ENCODE data around the gene AMZ1. TPM values are rescaled to one million over a fixed set of nuclear protein-coding genes. Genes with fewer than 3 reads are reported as not detected.

The AMZ1 gene
- total RNA-seq, 3 donors from 2014 or later (not counting 1 experiment from before 2014, with no cell fraction given), result 0.07 to 1.2 (median 0.27) TPM

DNA sequence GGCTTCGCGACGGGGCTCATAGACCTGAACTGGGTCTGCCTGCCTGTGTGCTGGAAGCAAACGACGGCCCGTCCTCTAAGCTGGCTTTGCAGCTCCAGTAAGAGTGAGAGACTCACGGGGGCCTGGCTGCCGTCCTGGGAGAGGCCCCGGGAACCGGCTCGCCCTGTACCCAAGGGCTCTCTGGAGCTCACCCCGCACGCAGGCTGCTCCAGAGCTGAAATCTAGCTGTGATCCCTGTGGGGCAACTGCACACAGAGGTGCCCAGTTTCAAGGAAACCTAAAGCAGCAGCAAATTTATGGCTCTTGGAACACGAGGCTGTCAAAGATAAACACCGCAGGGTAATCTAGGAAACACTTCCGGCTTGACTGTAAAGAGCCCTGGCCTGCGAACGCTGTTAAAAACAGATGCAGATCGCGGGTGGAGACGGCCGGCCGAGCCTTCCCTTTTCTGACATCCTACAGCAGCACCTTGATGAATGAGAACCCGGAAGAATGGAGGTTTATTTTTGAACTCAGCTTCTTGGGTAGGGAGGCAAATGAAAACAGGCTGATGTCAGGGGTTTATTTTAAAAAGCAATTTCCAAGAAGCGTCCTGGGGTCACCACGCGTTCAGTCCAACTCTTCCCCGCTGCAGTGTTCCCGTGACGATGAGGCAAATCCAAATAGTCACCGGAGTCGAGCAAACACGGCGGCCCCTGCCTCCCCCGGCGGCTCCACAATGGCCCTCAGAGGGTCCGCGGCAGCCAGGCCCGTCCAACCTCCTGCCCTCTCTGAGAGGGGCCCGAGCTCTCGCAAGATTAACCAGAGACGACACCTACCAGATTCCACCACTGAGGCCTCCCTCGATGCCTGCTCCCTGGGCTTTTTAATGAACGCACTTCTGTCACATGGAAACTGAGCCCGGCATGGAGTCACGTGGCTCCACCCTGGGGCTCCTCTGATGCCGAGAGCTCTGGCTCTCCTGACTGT, 29.6 kb downstream of the AMZ1 start:
- H3K36me3 ChIP-seq (ENCODE audit: control insufficient read depth, insufficient read depth, low read length), result no peaks in the 10 kb centered on the region
- H3K9me3 Mint-ChIP-seq, result no peaks in the 10 kb centered on the region
- no peak overlapping the region for H3K4me3 ChIP-seq (ENCODE audit: low read length)
- TF ChIP-seq, protein P1, sequence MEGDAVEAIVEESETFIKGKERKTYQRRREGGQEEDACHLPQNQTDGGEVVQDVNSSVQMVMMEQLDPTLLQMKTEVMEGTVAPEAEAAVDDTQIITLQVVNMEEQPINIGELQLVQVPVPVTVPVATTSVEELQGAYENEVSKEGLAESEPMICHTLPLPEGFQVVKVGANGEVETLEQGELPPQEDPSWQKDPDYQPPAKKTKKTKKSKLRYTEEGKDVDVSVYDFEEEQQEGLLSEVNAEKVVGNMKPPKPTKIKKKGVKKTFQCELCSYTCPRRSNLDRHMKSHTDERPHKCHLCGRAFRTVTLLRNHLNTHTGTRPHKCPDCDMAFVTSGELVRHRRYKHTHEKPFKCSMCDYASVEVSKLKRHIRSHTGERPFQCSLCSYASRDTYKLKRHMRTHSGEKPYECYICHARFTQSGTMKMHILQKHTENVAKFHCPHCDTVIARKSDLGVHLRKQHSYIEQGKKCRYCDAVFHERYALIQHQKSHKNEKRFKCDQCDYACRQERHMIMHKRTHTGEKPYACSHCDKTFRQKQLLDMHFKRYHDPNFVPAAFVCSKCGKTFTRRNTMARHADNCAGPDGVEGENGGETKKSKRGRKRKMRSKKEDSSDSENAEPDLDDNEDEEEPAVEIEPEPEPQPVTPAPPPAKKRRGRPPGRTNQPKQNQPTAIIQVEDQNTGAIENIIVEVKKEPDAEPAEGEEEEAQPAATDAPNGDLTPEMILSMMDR (IDR thresholded peaks at IDR 0.05), result no peak
- 41% methylated on average over 47 of the region's 47 CpGs for WGBS (ENCODE audit: insufficient coverage)
- intact Hi-C loops (cut with micrococcal nuclease), result no loop called here
- H3K27ac ChIP-seq (ENCODE audit: low read length), result no peak overlapping the region
- peaks cover 24 to 55% of the 10 kb centered on the region in 2 donors for H3K4me1 Mint-ChIP-seq
- peak overlapping the region in 1 of 2 donors; percentile 28 for H3K27ac Mint-ChIP-seq
- ATAC-seq (no peak), DNase-seq (peak in 1 of 2 donors; percentile 58)
- peak overlapping the region; percentile 31 for H3K4me3 Mint-ChIP-seq
- H3K4me1 ChIP-seq (ENCODE audit: control insufficient read depth, insufficient read depth, low read length), result peaks cover 62% of the 10 kb centered on the region
- H3K9me3 ChIP-seq (ENCODE audit: control insufficient read depth, insufficient read depth, low read length), result no peaks in the 10 kb centered on the region
- H3K27me3 Mint-ChIP-seq (ENCODE audit: low read depth in 2 of 2), result peaks cover 56 to 59% of the 10 kb centered on the region in 2 donors
- H3K36me3 Mint-ChIP-seq, result no peaks in the 10 kb centered on the region
- peaks cover 13% of the 10 kb centered on the region for H3K27me3 ChIP-seq (ENCODE audit: control insufficient read depth, insufficient read depth, low read length)

- H3K27ac ChIP-seq (ENCODE audit: low read length), result no peak overlapping the region
- H3K4me1 ChIP-seq (ENCODE audit: control insufficient read depth, insufficient read depth, low read length), result peaks cover 62% of the 10 kb centered on the region
- no peak for DNase-seq
- H3K27me3 ChIP-seq (ENCODE audit: control insufficient read depth, insufficient read depth, low read length), result peaks cover 10% of the 10 kb centered on the region
- H3K9me3 ChIP-seq (ENCODE audit: control insufficient read depth, insufficient read depth, low read length), result no peaks in the 10 kb centered on the region
- Mint-ChIP-seq H3K9me3 (no peaks in the 10 kb centered on the region), H3K4me3 (no peak overlapping the region), H3K36me3 (no peaks in the 10 kb centered on the region), H3K4me1 (peaks cover 24 to 55% of the 10 kb centered on the region in 2 donors), H3K27ac (peak overlapping the region in 1 of 2 donors; percentile 28), H3K27me3 (ENCODE audit: low read depth in 2 of 2) (peaks cover 52% of the 10 kb centered on the region in 2 donors)
- 79% methylated on average over 34 of the region's 34 CpGs for WGBS (ENCODE audit: insufficient coverage)
- ATAC-seq, result no peak
- no peaks in the 10 kb centered on the region for H3K36me3 ChIP-seq (ENCODE audit: control insufficient read depth, insufficient read depth, low read length)
- TF ChIP-seq, protein P1 (IDR thresholded peaks at IDR 0.05), result no peak
- intact Hi-C loops (cut with micrococcal nuclease), result no loop called here
- no peak overlapping the region for H3K4me3 ChIP-seq (ENCODE audit: low read length)
These were observed 30.4 kb downstream of the AMZ1 start for GRCh38 chr7:2718296-2718965.

DNA sequence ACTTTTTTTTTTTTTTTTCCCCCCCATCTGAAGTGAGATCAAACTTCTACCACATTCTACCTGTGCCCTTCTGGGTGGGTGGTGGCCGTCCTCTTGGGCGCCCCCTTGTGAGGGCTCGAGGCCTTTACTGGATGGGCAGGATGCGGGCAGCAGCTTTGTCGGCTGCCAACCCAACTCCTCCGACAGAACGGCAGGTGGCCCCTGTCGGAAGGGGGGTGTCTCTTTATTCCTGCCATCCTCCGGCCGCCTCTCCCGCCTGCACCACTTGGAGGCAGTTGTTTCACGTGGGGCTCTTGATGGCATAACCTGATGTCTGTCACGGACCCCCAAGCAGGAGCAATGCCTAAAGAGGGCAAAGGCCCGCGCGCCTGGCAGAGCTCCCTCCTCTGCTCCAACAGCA, 31.0 kb downstream of the AMZ1 start:
- peaks cover 24 to 49% of the 10 kb centered on the region in 2 donors for H3K4me1 Mint-ChIP-seq
- Histone ChIP-seq H3K27ac (ENCODE audit: low read length) (no peak overlapping the region), H3K4me1 (ENCODE audit: control insufficient read depth, insufficient read depth, low read length) (peaks cover 62% of the 10 kb centered on the region), H3K27me3 (ENCODE audit: control insufficient read depth, insufficient read depth, low read length) (peaks cover 6% of the 10 kb centered on the region), H3K9me3 (ENCODE audit: control insufficient read depth, insufficient read depth, low read length) (no peaks in the 10 kb centered on the region), H3K4me3 (ENCODE audit: low read length) (no peak overlapping the region), H3K36me3 (ENCODE audit: control insufficient read depth, insufficient read depth, low read length) (no peaks in the 10 kb centered on the region)
- ATAC-seq (peak; percentile 52 to 69 (median 56)), DNase-seq (peak; percentile 60 to 79)
- TF ChIP-seq, protein P1 (IDR thresholded peaks at IDR 0.05), result peak; percentile 68
- no peak overlapping the region for H3K4me3 Mint-ChIP-seq
- H3K27me3 Mint-ChIP-seq (ENCODE audit: low read depth in 2 of 2), result peaks cover 46% of the 10 kb centered on the region in 2 donors
- intact Hi-C loops (cut with micrococcal nuclease), result no loop called here
- no peak overlapping the region for H3K27ac Mint-ChIP-seq
- H3K36me3 Mint-ChIP-seq, result no peaks in the 10 kb centered on the region
- WGBS (ENCODE audit: insufficient coverage), result 35% methylated on average over 16 of the region's 16 CpGs
- no peaks in the 10 kb centered on the region for H3K9me3 Mint-ChIP-seq
